Measurements from ENCODE around the gene PTPRH.

GRCh38 chr19:55227241-55228014 is 18.1 kb upstream of the PTPRH start:
- no peak for TF ChIP-seq POLR2A (IDR thresholded peaks at IDR 0.05)
- TF ChIP-seq CTCF (IDR thresholded peaks at IDR 0.05): no peak
